ENCODE measurements around the gene MIEF1. TPM values are rescaled to one million over a fixed set of nuclear protein-coding genes. Genes with fewer than 3 reads are reported as not detected.

Gene MIEF1
- total and polyA plus RNA-seq, 2 experiments from 2014 or later: 20.6 to 26.2 TPM

DNA sequence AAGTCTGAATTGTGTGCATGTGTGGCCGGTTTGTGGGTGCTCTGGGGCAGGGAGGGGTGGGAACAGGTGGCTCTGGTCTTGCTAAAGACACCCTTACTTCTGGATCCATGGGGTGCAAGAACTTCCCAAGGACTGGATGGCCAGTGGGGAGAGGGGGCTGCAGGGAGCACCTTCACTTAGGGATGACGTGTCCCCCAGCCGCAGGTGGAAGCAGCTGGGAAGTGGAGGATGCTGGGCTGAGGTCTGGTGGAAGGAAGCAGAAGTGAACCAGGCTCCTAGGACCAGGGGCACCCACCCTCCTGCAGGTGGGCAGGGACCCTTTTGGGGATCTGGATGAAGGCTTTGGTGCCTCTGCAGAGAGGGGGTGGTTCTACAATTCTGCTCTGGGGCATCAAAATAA is 9.9 kb upstream of the MIEF1 start:
- no peak overlapping the region for H2AFZ ChIP-seq
- peaks cover 10% of the 10 kb centered on the region for H3K4me1 ChIP-seq (ENCODE audit: insufficient read depth)
- no peak for TF ChIP-seq EZH2 (IDR thresholded peaks at IDR 0.05; ENCODE audit: insufficient read depth, poor library complexity, severe bottlenecking)
- no peak for TF ChIP-seq EZH2phosphoT487 (IDR thresholded peaks at IDR 0.05; ENCODE audit: insufficient read depth, low read depth)
- H3K9me3 ChIP-seq (ENCODE audit: low read depth): no peaks in the 10 kb centered on the region
- no peaks in the 10 kb centered on the region for H3K27me3 ChIP-seq (replicated peaks; ENCODE audit: insufficient read depth)
- no peak for DNase-seq
- in situ Hi-C loops (cut with MboI): loop anchor here (25.0 kb wide), 1 partner anchor 95 kb away; no protein-coding TSS in a partner anchor
- no peaks in the 10 kb centered on the region for H4K20me1 ChIP-seq (ENCODE audit: insufficient read depth)
- no peak overlapping the region for H3K9ac ChIP-seq
- peaks cover 16% of the 10 kb centered on the region for H3F3A ChIP-seq (ENCODE audit: insufficient read depth)
- H3K36me3 ChIP-seq (ENCODE audit: low read depth): no peaks in the 10 kb centered on the region
- H3K27ac ChIP-seq: no peak overlapping the region
- 71 to 72% methylated on average over 3 of the region's 3 CpGs for WGBS, 2 experiments (ENCODE audit: low coverage in 1 of 2, low lambda C conversion rate in 2 of 2, missing lambda C conversion rate in 2 of 2)
- no peaks in the 10 kb centered on the region for H3K9me2 ChIP-seq (ENCODE audit: insufficient read depth)
- H3K4me2 ChIP-seq (ENCODE audit: unreplicated experiment): no peak overlapping the region
- no peak overlapping the region for H3K4me3 ChIP-seq
- no peaks in the 10 kb centered on the region for H3K79me2 ChIP-seq (ENCODE audit: insufficient read depth)

- Histone ChIP-seq H3K79me2 (ENCODE audit: insufficient read depth) (no peaks in the 10 kb centered on the region), H3K4me1 (ENCODE audit: insufficient read depth) (peaks cover 10% of the 10 kb centered on the region), H3K27ac (peak overlapping the region; percentile 77), H3K9me2 (ENCODE audit: insufficient read depth) (no peaks in the 10 kb centered on the region), H3K9me3 (ENCODE audit: low read depth) (no peaks in the 10 kb centered on the region), H2AFZ (no peak overlapping the region), H3F3A (ENCODE audit: insufficient read depth) (peaks cover 16% of the 10 kb centered on the region), H3K9ac (peak overlapping the region; percentile 50; the same call in 1 of the 2 replicates), H3K27me3 (replicated peaks; ENCODE audit: insufficient read depth) (no peaks in the 10 kb centered on the region), H4K20me1 (ENCODE audit: insufficient read depth) (no peaks in the 10 kb centered on the region), H3K4me2 (ENCODE audit: unreplicated experiment) (peak overlapping the region; percentile 64), H3K36me3 (ENCODE audit: low read depth) (no peaks in the 10 kb centered on the region), H3K4me3 (no peak overlapping the region)
- in situ Hi-C loops (cut with MboI): loop anchor here (25.0 kb wide), 1 partner anchor 94 kb away; no protein-coding TSS in a partner anchor
- DNase-seq: peak; percentile 96
- no peak for TF ChIP-seq EZH2 (IDR thresholded peaks at IDR 0.05; ENCODE audit: insufficient read depth, poor library complexity, severe bottlenecking)
- no peak for TF ChIP-seq EZH2phosphoT487 (IDR thresholded peaks at IDR 0.05; ENCODE audit: insufficient read depth, low read depth)
- 30 to 32% methylated on average over 4 of the region's 4 CpGs for WGBS, 2 experiments (ENCODE audit: low coverage in 1 of 2, low lambda C conversion rate in 2 of 2, missing lambda C conversion rate in 2 of 2)
Observed at GRCh38 chr22:39493759-39494158, 8.3 kb upstream of the MIEF1 start.

GRCh38 chr22:39494471-39495120 is 7.5 kb upstream of the MIEF1 start:
- H2AFZ ChIP-seq: no peak overlapping the region

DNA sequence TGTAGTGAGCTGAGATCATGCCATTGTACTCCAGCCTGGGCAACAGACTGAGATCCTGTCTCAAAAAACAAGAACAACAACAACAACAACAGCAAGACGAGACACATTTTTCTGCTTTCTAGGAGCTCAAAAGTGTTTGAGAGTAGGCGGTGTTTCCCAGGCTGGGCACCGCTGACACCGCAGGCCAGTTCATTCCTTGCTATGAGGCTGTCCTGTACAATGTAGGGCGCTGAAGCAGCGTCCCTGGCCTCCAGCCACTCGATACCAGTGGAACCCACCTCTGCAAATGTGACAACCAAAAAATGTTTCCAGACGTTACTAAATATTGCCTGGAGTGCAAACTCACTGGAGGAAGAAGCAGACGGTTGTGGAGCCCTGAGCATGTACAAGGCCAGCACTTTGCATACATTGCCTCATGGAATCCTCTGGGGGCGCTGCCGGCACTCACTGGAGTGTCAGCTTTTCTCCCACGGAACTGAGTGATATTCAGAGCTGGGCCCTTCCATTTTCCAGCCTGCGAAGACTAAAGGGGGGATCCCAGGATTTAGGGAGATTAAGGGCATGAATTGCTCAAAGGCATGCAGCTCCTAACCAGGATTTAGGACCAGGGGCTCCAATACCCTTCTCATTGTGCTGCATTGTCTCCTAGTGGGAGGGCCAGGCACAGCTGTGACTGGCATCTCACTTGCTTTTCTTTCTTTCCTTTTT is 5.8 kb upstream of the MIEF1 start:
- Histone ChIP-seq H3K9me2 (ENCODE audit: insufficient read depth) (no peaks in the 10 kb centered on the region), H3F3A (ENCODE audit: insufficient read depth) (peaks cover 16% of the 10 kb centered on the region), H3K4me1 (ENCODE audit: insufficient read depth) (peaks cover 13% of the 10 kb centered on the region), H3K9me3 (ENCODE audit: low read depth) (no peaks in the 10 kb centered on the region), H3K36me3 (ENCODE audit: low read depth) (no peaks in the 10 kb centered on the region), H3K79me2 (ENCODE audit: insufficient read depth) (no peaks in the 10 kb centered on the region), H3K4me2 (ENCODE audit: unreplicated experiment) (no peak overlapping the region), H3K9ac (no peak overlapping the region), H3K4me3 (no peak overlapping the region), H3K27ac (no peak overlapping the region), H3K27me3 (replicated peaks; ENCODE audit: insufficient read depth) (no peaks in the 10 kb centered on the region), H2AFZ (peak overlapping the region; percentile 62; the same call in 1 of the 2 replicates), H4K20me1 (ENCODE audit: insufficient read depth) (no peaks in the 10 kb centered on the region)
- WGBS, 2 experiments (ENCODE audit: low coverage in 1 of 2, low lambda C conversion rate in 2 of 2, missing lambda C conversion rate in 2 of 2): 37 to 40% methylated on average over 13 of the region's 13 CpGs
- DNase-seq: peak; percentile 87
- TF ChIP-seq EZH2 (IDR thresholded peaks at IDR 0.05; ENCODE audit: insufficient read depth, poor library complexity, severe bottlenecking): no peak
- TF ChIP-seq EZH2phosphoT487 (IDR thresholded peaks at IDR 0.05; ENCODE audit: insufficient read depth, low read depth): no peak
- in situ Hi-C loops (cut with MboI): loop anchor here (25.0 kb wide), 1 partner anchor 91 kb away; no protein-coding TSS in a partner anchor

More at GRCh38 chr22:39494471-39495120, 7.5 kb upstream of the MIEF1 start:
- TF ChIP-seq EZH2phosphoT487 (IDR thresholded peaks at IDR 0.05; ENCODE audit: insufficient read depth, low read depth) (no peak), EZH2 (IDR thresholded peaks at IDR 0.05; ENCODE audit: insufficient read depth, poor library complexity, severe bottlenecking) (no peak)
- Histone ChIP-seq H3K4me3 (no peak overlapping the region), H3K79me2 (ENCODE audit: insufficient read depth) (no peaks in the 10 kb centered on the region), H3K9me2 (ENCODE audit: insufficient read depth) (no peaks in the 10 kb centered on the region), H3K27me3 (replicated peaks; ENCODE audit: insufficient read depth) (no peaks in the 10 kb centered on the region), H3F3A (ENCODE audit: insufficient read depth) (peaks cover 16% of the 10 kb centered on the region), H3K4me2 (ENCODE audit: unreplicated experiment) (no peak overlapping the region), H3K9me3 (ENCODE audit: low read depth) (no peaks in the 10 kb centered on the region), H3K27ac (peak overlapping the region; percentile 77), H4K20me1 (ENCODE audit: insufficient read depth) (no peaks in the 10 kb centered on the region), H3K9ac (peak overlapping the region; percentile 50; the same call in 1 of the 2 replicates), H3K36me3 (ENCODE audit: low read depth) (no peaks in the 10 kb centered on the region), H3K4me1 (ENCODE audit: insufficient read depth) (peaks cover 10% of the 10 kb centered on the region)
- DNase-seq: peak; percentile 40
- WGBS, 2 experiments (ENCODE audit: low coverage in 1 of 2, low lambda C conversion rate in 2 of 2, missing lambda C conversion rate in 2 of 2): 69 to 71% methylated on average over 9 to 10 of the region's 10 CpGs
- in situ Hi-C loops (cut with MboI): loop anchor here (25.0 kb wide), 1 partner anchor 93 kb away; no protein-coding TSS in a partner anchor

All from GM23248 (cell line).